ENCODE measurements around the gene ITK. TPM values are rescaled to one million over a fixed set of nuclear protein-coding genes. Genes with fewer than 3 reads are reported as not detected.

The ITK gene
- total RNA-seq, 1 donor, result not detected

DNA sequence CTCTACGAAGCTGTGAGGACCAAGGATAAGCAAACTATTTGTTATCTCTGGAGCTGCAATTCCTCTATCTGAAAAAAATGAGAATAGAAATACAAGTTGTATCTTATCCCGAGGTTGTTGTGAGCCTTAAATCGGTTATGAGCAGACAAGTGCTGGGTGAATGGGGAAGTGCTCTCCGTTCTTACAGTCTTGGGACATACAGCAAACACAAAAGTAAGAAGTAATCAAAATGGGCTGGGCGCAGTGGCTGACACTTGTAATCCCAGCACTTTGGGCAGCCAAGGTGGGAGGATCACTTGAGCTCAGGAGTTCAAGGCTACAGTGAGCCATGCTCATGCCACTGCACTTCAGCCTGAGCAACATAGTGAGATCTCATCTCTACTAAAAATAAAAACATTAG, 31.7 kb downstream of the ITK start:
- Histone ChIP-seq H3K4me3 (ENCODE audit: insufficient read depth, low read length) (no peak overlapping the region), H2AFZ (ENCODE audit: low read length) (no peak overlapping the region), H3K9me3 (ENCODE audit: low read depth, low read length) (no peaks in the 10 kb centered on the region), H3K79me2 (ENCODE audit: insufficient read depth, low read length) (no peaks in the 10 kb centered on the region), H3K4me2 (ENCODE audit: insufficient read depth, low read length) (no peak overlapping the region), H3K27me3 (ENCODE audit: insufficient read depth, low read length) (peaks cover 4% of the 10 kb centered on the region), H3K4me1 (ENCODE audit: insufficient read depth, low read length) (no peaks in the 10 kb centered on the region), H4K20me1 (ENCODE audit: insufficient read depth, low read length) (no peaks in the 10 kb centered on the region), H3K36me3 (ENCODE audit: insufficient read depth, low read length) (no peaks in the 10 kb centered on the region), H3K27ac (ENCODE audit: low read depth, low read length) (no peak overlapping the region)
- no peak for DNase-seq (ENCODE audit: insufficient read length, low spot score, missing footprints)
- TF ChIP-seq, protein P1, sequence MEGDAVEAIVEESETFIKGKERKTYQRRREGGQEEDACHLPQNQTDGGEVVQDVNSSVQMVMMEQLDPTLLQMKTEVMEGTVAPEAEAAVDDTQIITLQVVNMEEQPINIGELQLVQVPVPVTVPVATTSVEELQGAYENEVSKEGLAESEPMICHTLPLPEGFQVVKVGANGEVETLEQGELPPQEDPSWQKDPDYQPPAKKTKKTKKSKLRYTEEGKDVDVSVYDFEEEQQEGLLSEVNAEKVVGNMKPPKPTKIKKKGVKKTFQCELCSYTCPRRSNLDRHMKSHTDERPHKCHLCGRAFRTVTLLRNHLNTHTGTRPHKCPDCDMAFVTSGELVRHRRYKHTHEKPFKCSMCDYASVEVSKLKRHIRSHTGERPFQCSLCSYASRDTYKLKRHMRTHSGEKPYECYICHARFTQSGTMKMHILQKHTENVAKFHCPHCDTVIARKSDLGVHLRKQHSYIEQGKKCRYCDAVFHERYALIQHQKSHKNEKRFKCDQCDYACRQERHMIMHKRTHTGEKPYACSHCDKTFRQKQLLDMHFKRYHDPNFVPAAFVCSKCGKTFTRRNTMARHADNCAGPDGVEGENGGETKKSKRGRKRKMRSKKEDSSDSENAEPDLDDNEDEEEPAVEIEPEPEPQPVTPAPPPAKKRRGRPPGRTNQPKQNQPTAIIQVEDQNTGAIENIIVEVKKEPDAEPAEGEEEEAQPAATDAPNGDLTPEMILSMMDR (IDR thresholded peaks at IDR 0.05; ENCODE audit: extremely low read depth, low read depth, low read length), result no peak

DNA sequence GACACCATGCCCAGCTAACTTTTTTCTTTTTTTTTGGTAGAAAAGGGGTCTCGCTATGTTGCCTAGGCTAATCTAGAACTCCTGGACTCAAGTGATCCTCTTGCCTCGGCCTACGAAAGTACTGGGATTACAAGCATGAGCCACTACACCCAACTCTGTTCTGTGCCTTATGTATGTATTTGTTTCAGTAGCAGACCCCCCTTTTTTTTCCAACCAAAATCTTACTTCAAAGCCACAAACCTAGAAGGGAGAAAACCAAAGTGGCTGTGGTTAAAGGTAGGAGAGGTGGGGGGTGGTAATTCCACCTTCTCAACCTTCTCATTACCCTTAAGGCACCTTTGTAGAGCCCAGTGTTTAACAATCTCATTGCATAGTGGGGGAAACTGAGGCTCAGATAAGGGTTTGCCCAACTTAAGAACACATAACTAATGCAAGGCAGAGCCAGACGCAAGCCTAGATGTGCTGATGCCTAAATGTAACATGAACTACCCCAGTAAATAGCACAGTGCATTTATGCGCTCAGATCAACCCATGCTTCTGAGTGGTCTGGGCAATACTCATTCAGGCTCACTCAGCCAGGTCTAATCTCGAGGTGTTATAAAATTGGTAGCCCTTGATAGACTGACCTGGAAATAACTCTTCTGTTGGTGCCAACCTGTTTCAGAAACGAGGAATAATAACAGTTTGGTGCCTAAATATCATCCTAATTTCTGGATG, 33.0 kb downstream of the ITK start:
- H2AFZ ChIP-seq (ENCODE audit: low read length), result no peak overlapping the region
- TF ChIP-seq, protein P1 (IDR thresholded peaks at IDR 0.05; ENCODE audit: extremely low read depth, low read depth, low read length), result no peak

DNA sequence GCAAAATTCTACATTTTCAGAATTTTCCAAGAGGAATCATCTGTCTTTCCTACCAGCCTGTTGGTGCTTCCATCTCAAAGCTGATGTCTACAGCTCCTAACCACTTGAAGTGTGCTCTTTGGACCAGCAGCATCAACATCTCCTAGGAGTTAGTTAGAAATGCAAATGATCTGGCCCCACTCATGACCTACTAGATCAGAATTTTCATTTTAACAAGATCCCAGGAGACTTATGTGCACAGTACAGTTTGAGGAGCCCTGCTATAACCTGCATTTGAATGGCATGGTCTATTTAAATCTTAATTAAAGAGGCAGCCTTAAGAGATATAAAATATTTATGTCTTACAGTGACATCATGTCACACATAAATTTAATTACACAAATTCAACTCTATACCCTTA, 33.8 kb downstream of the ITK start:
- no peaks in the 10 kb centered on the region for H3K79me2 ChIP-seq (ENCODE audit: insufficient read depth, low read length)
- no peak overlapping the region for H2AFZ ChIP-seq (ENCODE audit: low read length)
- H3K4me1 ChIP-seq (ENCODE audit: insufficient read depth, low read length), result no peaks in the 10 kb centered on the region
- no peaks in the 10 kb centered on the region for H3K36me3 ChIP-seq (ENCODE audit: insufficient read depth, low read length)
- no peak overlapping the region for H3K4me3 ChIP-seq (ENCODE audit: insufficient read depth, low read length)
- peaks cover 4% of the 10 kb centered on the region for H3K27me3 ChIP-seq (ENCODE audit: insufficient read depth, low read length)
- no peaks in the 10 kb centered on the region for H3K9me3 ChIP-seq (ENCODE audit: low read depth, low read length)
- DNase-seq (ENCODE audit: insufficient read length, low spot score, missing footprints), result peak; percentile 56
- no peak overlapping the region for H3K4me2 ChIP-seq (ENCODE audit: insufficient read depth, low read length)
- TF ChIP-seq, protein P1 (IDR thresholded peaks at IDR 0.05; ENCODE audit: extremely low read depth, low read depth, low read length), result no peak
- no peak overlapping the region for H3K27ac ChIP-seq (ENCODE audit: low read depth, low read length)
- no peaks in the 10 kb centered on the region for H4K20me1 ChIP-seq (ENCODE audit: insufficient read depth, low read length)

More for the DNA sequence above, 33.0 kb downstream of the ITK start:
- H3K4me2 ChIP-seq (ENCODE audit: insufficient read depth, low read length), result no peak overlapping the region
- no peaks in the 10 kb centered on the region for H3K4me1 ChIP-seq (ENCODE audit: insufficient read depth, low read length)
- no peaks in the 10 kb centered on the region for H3K36me3 ChIP-seq (ENCODE audit: insufficient read depth, low read length)
- H4K20me1 ChIP-seq (ENCODE audit: insufficient read depth, low read length), result no peaks in the 10 kb centered on the region
- H3K27ac ChIP-seq (ENCODE audit: low read depth, low read length), result no peak overlapping the region
- no peak overlapping the region for H3K4me3 ChIP-seq (ENCODE audit: insufficient read depth, low read length)
- DNase-seq (ENCODE audit: insufficient read length, low spot score, missing footprints), result no peak
- H3K9me3 ChIP-seq (ENCODE audit: low read depth, low read length), result no peaks in the 10 kb centered on the region
- no peaks in the 10 kb centered on the region for H3K79me2 ChIP-seq (ENCODE audit: insufficient read depth, low read length)
- H3K27me3 ChIP-seq (ENCODE audit: insufficient read depth, low read length), result peaks cover 4% of the 10 kb centered on the region

DNA sequence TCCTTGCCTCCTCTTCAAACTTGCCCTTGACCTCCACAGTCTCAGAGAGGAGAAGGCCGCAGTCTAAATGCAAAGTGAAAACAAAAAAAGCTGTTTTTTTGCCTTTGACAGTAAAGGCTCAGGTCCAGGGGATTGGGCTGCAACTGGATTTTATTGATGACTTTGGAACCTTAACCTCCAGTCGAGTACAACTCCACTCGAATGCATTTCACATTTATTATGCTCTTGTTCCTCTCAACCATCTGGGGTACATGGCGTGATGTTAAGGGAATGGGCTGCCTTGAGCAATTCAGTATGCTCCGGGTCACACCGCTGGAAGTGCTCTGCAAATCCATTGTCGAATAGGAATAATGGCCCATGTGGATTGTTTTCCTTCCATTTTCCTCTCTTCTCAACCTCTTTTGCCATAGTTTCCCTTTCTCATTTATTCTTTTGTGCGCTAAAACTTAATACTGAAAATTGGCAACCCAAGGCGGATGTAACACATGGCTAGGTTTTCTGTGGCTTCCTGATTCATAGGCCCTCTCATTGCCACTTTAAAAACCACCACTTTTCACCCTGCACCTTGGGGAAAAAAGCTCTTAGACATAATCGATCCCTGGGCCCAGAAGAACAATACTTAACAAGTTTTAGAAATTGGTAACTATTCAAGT, 34.3 kb downstream of the ITK start:
- DNase-seq (ENCODE audit: insufficient read length, low spot score, missing footprints), result no peak
- H4K20me1 ChIP-seq (ENCODE audit: insufficient read depth, low read length), result no peaks in the 10 kb centered on the region
- no peak overlapping the region for H3K4me2 ChIP-seq (ENCODE audit: insufficient read depth, low read length)
- no peak overlapping the region for H3K27ac ChIP-seq (ENCODE audit: low read depth, low read length)
- H3K79me2 ChIP-seq (ENCODE audit: insufficient read depth, low read length), result no peaks in the 10 kb centered on the region
- no peaks in the 10 kb centered on the region for H3K4me1 ChIP-seq (ENCODE audit: insufficient read depth, low read length)
- no peaks in the 10 kb centered on the region for H3K9me3 ChIP-seq (ENCODE audit: low read depth, low read length)
- H3K36me3 ChIP-seq (ENCODE audit: insufficient read depth, low read length), result no peaks in the 10 kb centered on the region
- peaks cover 4% of the 10 kb centered on the region for H3K27me3 ChIP-seq (ENCODE audit: insufficient read depth, low read length)
- TF ChIP-seq, protein P1 (IDR thresholded peaks at IDR 0.05; ENCODE audit: extremely low read depth, low read depth, low read length), result no peak
- H3K4me3 ChIP-seq (ENCODE audit: insufficient read depth, low read length), result no peak overlapping the region
- H2AFZ ChIP-seq (ENCODE audit: low read length), result no peak overlapping the region

Data from osteoblast (primary cell).